Measurements from ENCODE around the gene ADGRG2. TPM values are rescaled to one million over a fixed set of nuclear protein-coding genes. Genes with fewer than 3 reads are reported as not detected.
A peak's percentile ranks its signal among the peaks of the same experiment; 100 is the strongest.

Gene ADGRG2, protein sequence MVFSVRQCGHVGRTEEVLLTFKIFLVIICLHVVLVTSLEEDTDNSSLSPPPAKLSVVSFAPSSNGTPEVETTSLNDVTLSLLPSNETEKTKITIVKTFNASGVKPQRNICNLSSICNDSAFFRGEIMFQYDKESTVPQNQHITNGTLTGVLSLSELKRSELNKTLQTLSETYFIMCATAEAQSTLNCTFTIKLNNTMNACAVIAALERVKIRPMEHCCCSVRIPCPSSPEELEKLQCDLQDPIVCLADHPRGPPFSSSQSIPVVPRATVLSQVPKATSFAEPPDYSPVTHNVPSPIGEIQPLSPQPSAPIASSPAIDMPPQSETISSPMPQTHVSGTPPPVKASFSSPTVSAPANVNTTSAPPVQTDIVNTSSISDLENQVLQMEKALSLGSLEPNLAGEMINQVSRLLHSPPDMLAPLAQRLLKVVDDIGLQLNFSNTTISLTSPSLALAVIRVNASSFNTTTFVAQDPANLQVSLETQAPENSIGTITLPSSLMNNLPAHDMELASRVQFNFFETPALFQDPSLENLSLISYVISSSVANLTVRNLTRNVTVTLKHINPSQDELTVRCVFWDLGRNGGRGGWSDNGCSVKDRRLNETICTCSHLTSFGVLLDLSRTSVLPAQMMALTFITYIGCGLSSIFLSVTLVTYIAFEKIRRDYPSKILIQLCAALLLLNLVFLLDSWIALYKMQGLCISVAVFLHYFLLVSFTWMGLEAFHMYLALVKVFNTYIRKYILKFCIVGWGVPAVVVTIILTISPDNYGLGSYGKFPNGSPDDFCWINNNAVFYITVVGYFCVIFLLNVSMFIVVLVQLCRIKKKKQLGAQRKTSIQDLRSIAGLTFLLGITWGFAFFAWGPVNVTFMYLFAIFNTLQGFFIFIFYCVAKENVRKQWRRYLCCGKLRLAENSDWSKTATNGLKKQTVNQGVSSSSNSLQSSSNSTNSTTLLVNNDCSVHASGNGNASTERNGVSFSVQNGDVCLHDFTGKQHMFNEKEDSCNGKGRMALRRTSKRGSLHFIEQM
- 10 to 100 TPM in 7 of 12 donors, 1 to 10 TPM in 4, not detected in 1; 4.7 to 19.4 (median 10.2) TPM for polyA plus RNA-seq (ENCODE audit: insufficient read length in 12 of 12)
- long read RNA-seq, donor 1, result 0 reads
- long read RNA-seq, donor 2, result 0 reads
- long read RNA-seq, donor 3, result 0 reads
- long read RNA-seq, donor 4, result 0 reads
- long read RNA-seq, donor 5, full-length matches to known transcripts, result 1 of 1 reads
- long read RNA-seq, donor 5, partial matches to known transcripts, result 0 of 1 reads
- long read RNA-seq, donor 5, other reads (novel, unspliced or antisense), result 0 of 1 reads
- long read RNA-seq, donor 6, result 0 reads
- long read RNA-seq, donor 7, result 0 reads
- long read RNA-seq, donor 8, result 0 reads
- long read RNA-seq, donor 9, result 0 reads
- long read RNA-seq, donor 10, result 0 reads
- long read RNA-seq, donor 11, result 0 reads

- DNase-seq, result no peak
Measured at GRCh38 chrX:19121898-19122640, at the start of gene ADGRG2. ADGRG2 (minus strand) TSS chrX:19122468; CDS start chrX:19068834, 53,634 bp downstream.

GRCh38 chrX:19168609-19169008 is 46.3 kb upstream of the ADGRG2 start:
- no peak for DNase-seq

DNA sequence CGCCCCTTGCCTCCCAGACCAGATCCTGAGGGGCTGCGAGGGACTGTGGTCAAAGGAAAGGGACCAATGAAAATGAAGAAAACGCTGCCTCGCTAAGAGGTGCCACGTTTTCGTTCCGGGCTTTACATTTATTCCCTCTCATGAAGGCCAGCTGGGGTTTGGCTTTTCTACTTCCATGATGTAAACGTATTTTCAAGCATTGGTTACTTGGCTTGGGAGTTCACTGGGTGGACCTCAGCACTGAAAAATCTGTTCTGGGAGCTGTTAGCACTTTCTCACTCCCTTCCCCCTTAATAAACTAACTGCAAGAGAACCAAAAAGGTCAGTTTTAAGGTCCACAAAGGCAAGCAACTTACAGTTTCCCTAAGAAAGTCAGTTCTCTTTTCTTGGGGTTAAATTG is 40.6 kb upstream of the ADGRG2 start:
- DNase-seq, result no peak

GRCh38 chrX:19156186-19156585 is 33.9 kb upstream of the ADGRG2 start:
- no peak for DNase-seq

- no peak for DNase-seq
Measured at GRCh38 chrX:19152762-19153161, 30.5 kb upstream of the ADGRG2 start.

- DNase-seq, result no peak
Measured at GRCh38 chrX:19137067-19137466, 14.8 kb upstream of the ADGRG2 start.

DNA sequence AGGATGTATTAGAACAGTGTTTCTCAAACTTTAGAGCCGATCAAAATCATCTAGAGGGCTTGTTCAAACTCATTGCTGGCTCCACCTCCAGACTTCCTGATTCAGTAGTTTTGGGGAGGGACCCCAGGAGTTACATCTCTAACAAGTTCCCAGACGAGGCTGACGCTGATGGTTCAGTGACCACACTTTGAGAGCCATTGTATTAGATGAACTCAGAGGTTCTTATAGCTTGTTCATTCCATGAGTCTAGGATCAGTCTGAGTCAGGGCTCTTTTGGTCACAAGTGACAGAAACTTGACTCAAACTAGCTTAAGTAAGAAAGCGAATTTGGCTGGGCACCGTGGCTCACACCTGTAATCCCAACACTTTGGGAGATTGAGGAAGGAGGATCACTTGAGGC is 11.5 kb upstream of the ADGRG2 start:
- no peak for DNase-seq

GRCh38 chrX:19133231-19133630 is 11.0 kb upstream of the ADGRG2 start:
- DNase-seq, result peak; percentile 59

DNA sequence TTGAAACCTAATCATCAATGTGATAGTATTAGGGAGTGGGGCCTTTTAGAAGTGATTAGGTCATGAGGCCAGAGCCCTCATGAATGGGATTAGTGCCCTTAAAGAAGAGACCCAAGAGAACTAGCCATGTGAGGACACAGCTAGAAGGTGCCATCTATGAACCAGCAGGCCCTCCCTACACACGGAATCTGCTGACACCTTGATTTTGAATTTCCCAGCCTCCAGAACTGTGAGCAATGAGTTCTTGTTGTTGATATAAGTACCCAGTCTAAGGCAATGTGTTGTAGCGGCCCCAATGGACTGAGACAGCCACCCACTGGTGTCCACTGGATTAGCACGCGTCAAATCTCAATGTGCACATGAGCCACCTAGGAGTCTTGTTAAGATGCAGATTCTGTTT is 8.4 kb upstream of the ADGRG2 start:
- DNase-seq, result no peak

DNA sequence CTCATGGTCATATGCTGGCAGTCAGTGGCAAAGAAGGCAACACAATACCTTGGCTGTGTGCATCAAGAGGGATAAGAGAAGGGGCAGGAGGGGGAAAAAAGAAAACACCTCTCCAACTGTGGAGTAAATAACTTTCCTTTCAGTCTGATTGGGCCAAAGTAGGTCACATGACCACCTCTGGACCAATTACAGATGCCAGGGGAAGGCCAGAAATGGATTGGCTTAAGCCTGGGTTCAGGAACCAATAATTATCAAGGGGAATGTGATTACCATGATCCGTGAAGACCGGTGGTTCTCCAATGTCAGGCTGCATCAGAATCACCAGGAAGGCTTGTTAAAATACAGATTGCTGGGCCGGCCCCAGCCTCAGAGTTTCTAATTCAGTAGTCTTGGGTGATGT is 7.4 kb upstream of the ADGRG2 start:
- no peak for DNase-seq

DNA sequence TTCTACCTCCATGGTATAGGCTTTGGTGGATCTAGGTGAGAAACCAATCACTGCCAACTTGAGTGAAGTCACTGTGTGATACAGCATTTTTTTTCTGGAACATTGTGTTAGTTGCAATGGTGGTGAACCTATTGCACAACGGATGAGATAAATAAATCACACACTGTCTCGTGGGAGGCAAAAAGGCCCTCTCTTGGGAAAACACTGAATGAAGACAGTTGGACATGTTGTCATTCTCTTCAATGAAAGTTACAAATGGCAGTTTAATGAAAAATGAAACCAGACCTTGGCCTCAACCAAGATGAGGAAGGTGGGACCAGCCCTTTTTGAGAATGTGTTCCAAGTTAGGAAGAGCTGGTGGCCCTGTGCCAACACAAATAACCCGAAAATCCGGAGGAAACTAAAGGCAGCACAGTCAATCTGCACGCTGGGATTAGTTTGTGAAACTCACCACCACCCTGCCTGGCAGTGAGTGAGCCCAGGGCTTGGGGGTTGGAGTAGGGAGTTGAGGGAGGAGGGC is 5.4 kb upstream of the ADGRG2 start:
- no peak for DNase-seq

DNA sequence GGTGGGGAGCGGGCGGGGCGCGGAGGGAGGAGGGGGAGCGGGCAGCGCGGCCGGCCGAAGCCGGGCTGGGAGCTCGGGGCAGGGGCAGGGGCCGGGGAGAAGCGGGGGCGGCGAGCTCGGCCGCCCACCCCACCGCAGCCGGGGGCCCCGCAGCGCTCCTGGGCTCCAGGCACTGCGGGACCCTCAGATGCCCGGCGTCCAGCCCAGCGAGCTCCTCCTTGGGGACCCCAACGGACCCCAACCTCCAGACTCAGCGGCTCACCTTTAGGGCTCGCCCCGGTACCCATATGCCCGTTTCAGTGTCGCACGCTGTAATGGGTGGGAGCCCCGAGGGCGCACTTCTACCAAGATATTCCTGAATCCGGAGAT is 357 bp upstream of the ADGRG2 start:
- DNase-seq, result no peak

GRCh38 chrX:19121466-19121865 is 802 bp downstream of the ADGRG2 start:
- DNase-seq, result no peak

GRCh38 chrX:19110642-19111041 is 11.6 kb downstream of the ADGRG2 start:
- no peak for DNase-seq

GRCh38 chrX:19107035-19107434 is 15.2 kb downstream of the ADGRG2 start:
- DNase-seq, result no peak

GRCh38 chrX:19100586-19100985 is 21.7 kb downstream of the ADGRG2 start:
- no peak for DNase-seq

DNA sequence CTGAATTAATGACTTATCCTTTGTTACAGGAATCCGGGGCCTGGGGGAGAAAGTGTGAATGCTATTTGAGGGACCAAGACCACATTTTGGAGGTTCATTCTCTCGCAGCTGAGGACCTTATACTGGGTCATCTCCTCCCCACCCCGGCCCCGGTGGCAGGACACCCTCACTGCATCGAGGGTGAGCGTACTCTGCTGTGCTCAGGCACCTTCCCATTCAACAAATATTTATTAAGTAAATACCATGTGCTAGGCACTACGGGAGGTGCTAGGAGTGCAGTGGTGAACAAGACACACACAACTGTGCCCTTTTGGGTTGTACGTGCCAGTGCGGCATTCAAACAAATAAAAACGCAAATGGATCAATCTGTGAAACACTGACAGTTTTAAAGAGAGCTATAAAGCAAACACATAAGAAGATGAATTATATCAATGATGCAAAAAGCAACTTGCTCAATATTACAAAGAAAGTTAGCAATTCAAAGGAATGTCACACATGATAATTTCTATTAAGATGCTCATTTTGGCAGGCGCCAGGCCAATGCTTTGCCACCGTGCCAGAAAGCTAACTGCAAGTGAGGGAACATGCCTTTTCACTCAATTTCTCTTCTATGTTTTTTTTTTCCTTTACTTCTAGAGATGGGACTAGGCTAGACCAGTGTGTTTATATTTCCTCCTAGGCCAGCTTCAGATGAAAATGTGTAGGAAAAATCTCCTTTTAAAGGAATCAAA is 24.6 kb downstream of the ADGRG2 start:
- no peak for DNase-seq

DNA sequence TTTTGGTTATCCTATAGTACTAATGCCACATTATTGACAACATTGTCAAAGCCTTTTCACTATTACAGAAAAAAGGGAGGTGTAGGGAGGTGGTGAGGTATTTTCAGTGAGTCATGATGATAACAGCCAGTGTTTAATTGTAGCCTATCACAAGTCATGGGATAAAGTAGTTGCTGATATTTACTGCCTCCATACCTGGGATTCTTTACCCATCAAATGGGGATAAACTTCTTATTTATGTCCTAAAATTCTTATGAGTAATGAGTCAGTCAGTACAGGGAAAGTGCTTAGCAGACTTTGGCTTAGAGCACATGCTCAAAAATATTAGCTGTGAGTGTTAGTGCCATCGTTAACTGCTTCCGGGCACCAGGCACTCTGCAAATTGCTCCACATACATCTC is 25.7 kb downstream of the ADGRG2 start:
- no peak for DNase-seq

DNA sequence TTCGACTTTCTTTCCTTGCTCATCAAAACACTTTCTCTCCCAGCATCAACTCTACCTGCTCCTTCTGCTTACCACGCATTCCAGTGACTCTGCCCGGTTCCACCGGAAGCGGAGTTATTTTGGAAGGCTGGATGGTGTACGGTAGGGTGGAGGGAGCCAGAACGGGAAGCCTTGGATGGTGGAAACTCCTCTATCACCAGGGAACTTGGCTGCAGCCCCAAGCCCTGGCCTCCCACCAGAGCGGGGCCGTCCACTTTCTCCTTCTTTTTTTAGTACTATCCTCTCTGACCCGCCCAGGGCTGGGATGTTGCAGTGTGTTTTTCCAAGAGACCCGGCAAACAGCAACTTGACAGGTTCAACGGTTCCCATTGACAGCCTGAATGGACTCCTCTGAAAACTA is 27.6 kb downstream of the ADGRG2 start:
- no peak for DNase-seq

DNA sequence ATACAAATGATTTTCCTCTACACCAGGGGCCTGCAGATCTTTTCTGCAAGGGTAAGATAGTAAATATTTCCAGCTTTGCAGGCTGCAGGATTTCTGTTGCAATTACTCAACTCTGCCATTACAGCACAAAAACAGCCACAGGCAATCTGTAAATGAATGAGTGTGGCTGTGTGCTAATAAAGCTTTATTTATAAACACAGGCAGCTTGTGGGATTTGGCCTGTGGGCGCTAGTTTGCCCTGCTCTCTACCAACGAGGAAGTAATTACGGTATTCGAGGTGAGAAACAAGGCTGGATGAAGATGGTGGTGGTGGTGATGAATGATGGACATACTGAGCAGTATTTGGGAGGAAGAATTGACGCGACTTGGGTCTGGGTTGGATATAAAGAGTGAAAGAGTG is 30.7 kb downstream of the ADGRG2 start:
- no peak for DNase-seq
